ENCODE data around the gene NPPB.

DNA sequence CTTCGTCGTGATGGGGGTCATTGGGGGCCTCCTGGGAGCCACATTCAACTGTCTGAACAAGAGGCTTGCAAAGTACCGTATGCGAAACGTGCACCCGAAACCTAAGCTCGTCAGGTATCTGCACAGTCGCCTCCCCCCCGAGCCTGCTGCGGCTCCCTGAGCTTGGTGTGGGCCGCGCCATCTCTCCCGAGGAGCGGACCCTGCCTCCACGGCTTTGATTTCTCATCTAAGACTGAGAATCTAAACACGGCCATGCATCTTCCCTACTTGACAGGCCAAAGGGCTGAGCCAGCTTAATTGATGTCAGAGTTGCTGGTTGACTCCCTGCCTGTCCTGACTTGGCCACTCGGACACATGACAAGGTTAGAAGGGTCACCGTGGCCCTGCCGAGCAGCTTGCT, 30.2 kb downstream of the NPPB start:
- TF ChIP-seq, protein P1, sequence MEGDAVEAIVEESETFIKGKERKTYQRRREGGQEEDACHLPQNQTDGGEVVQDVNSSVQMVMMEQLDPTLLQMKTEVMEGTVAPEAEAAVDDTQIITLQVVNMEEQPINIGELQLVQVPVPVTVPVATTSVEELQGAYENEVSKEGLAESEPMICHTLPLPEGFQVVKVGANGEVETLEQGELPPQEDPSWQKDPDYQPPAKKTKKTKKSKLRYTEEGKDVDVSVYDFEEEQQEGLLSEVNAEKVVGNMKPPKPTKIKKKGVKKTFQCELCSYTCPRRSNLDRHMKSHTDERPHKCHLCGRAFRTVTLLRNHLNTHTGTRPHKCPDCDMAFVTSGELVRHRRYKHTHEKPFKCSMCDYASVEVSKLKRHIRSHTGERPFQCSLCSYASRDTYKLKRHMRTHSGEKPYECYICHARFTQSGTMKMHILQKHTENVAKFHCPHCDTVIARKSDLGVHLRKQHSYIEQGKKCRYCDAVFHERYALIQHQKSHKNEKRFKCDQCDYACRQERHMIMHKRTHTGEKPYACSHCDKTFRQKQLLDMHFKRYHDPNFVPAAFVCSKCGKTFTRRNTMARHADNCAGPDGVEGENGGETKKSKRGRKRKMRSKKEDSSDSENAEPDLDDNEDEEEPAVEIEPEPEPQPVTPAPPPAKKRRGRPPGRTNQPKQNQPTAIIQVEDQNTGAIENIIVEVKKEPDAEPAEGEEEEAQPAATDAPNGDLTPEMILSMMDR (IDR thresholded peaks at IDR 0.05; ENCODE audit: poor library complexity): no peak
- no peak for TF ChIP-seq EZH2 (IDR thresholded peaks at IDR 0.05; ENCODE audit: borderline replicate concordance)

All from hepatocyte (in vitro differentiated cells).